Uterus (tissue), 4 donors: Measurements from ENCODE around the gene MVP. TPM values are rescaled to one million over a fixed set of nuclear protein-coding genes. Genes with fewer than 3 reads are reported as not detected.
A peak's percentile ranks its signal among the peaks of the same experiment; 100 is the strongest.
"Not testable (repeated sequence)": the region's sequence is repeated elsewhere in the genome, so short reads cannot be mapped to it uniquely, and the experiment has no call there.

Experiments used
- DNase-seq, 2 donors: peaks; one replicate each; pipeline ENCODE4 v3.0.0-alpha.2; 2019 to 2020
- H3K27ac ChIP-seq, 2 donors: fragments of 200-600 bp; sonication (generic); 1 replicate in 1 of 2; 2 replicates in 1 of 2; pipeline ENCODE4 v1.5.1; 2016 to 2018
- H3K27me3 ChIP-seq, 2 donors: fragments of 200-600 bp; sonication (generic); one replicate each; pipeline ENCODE4 v1.5.1; 2018 to 2019; ENCODE audit warnings: control low read depth in 1 of 2
- H3K36me3 ChIP-seq, 2 donors: fragments of 200-600 bp; sonication (generic); one replicate each; pipeline ENCODE4 v1.5.1; 2019; ENCODE audit warnings: control low read depth in 1 of 2
- H3K4me1 ChIP-seq, 2 donors: fragments of 200-600 bp; sonication (generic); one replicate each; pipeline ENCODE4 v1.5.1; 2018 to 2019; ENCODE audit warnings: control low read depth in 1 of 2
- H3K4me3 ChIP-seq, 2 donors: fragments of 200-600 bp; sonication (generic); 1 replicate in 1 of 2; 2 replicates in 1 of 2; pipeline ENCODE4 v1.5.1; 2018 to 2019; ENCODE audit warnings: mild to moderate bottlenecking in 1 of 2
- H3K9me3 ChIP-seq, 2 donors: fragments of 200-600 bp; sonication (generic); one replicate each; pipeline ENCODE4 v1.5.1; 2019; ENCODE audit warnings: control low read depth in 1 of 2
- CTCF ChIP-seq, 4 experiments: fragments of 200-600 bp in 2 of 4; fragments of 450-650 bp in 2 of 4; sonication (generic) in 2 of 4; IDR thresholded peaks; one replicate each; pipeline ENCODE4 v1.5.1; 2016 to 2019; ENCODE audit warnings: antibody characterized with exemption in 4 of 4, mild to moderate bottlenecking in 2 of 4, moderate library complexity in 1 of 4
- POLR2A ChIP-seq, 2 donors: fragments of 450-650 bp; IDR thresholded peaks; one replicate each; pipeline ENCODE4 v1.6.1; 2016; ENCODE audit warnings: antibody characterized with exemption in 2 of 2, mild to moderate bottlenecking in 1 of 2, moderate library complexity in 1 of 2
- intact Hi-C: fragments of 100-400 bp; cut with DNase I; formaldehyde crosslinking; loops from one replicate; pipeline ENCODE4 v1.15.1; 2023; ENCODE audit warnings: low total_unique reads
- total RNA-seq, 4 donors: library from RNA; depleted of rRNA in 3 of 4; stranded (reverse); fragments of >200 nt in 3 of 4; gene quantifications; one replicate each; pipeline versions ENCODE4 v1.1.0 to v1.2.4, GENCODE V29; 2014 to 2023
- donor health status: DM: yes; HTN: yes; CAD: no.

The MVP gene
- total RNA-seq, 4 donors from 2014 or later, result 38.4 to 132 (median 67.4) TPM

- TF ChIP-seq CTCF (IDR thresholded peaks at IDR 0.05) (peak; percentile 73 to 92 (median 88)), POLR2A (IDR thresholded peaks at IDR 0.05) (peak; percentile 69 to 88)
- peak; percentile 99 for DNase-seq
- peaks cover 0 to 8% of the 10 kb centered on the region in 2 donors for H3K4me1 ChIP-seq
- peak within 1 kb of the TSS; percentile 59 to 61 for H3K4me3 ChIP-seq
- no peaks in the 10 kb centered on the region for H3K9me3 ChIP-seq
- intact Hi-C loops, result no loop called here
- H3K27me3 ChIP-seq, result no peaks in the 10 kb centered on the region
- peak within 1 kb of the TSS; percentile 81 to 86 for H3K27ac ChIP-seq
- H3K36me3 ChIP-seq, result no peaks in the 10 kb centered on the region
Measured at GRCh38 chr16:29790183-29790948, 29.9 kb upstream of the MVP start, which contains the start of gene KIF22. Gene KIF22, plus strand, starts transcription at chr16:29790751. Its CDS starts 9 bp downstream, at chr16:29790760.

GRCh38 chr16:29790949-29791844 lies 29.1 kb upstream of the MVP start:
- H3K4me1 ChIP-seq, result peaks cover 0 to 8% of the 10 kb centered on the region in 2 donors
- peak overlapping the region; percentile 59 to 61 for H3K4me3 ChIP-seq
- H3K9me3 ChIP-seq, result no peaks in the 10 kb centered on the region
- H3K27ac ChIP-seq, result peak overlapping the region in 1 of 2 donors; percentile 45
- no peaks in the 10 kb centered on the region for H3K27me3 ChIP-seq
- intact Hi-C loops, result no loop called here
- TF ChIP-seq CTCF (IDR thresholded peaks at IDR 0.05), result no peak
- TF ChIP-seq POLR2A (IDR thresholded peaks at IDR 0.05), result no peak
- DNase-seq, result no peak
- no peaks in the 10 kb centered on the region for H3K36me3 ChIP-seq

GRCh38 chr16:29791845-29792807 lies 28.1 kb upstream of the MVP start:
- peaks cover 0 to 8% of the 10 kb centered on the region in 2 donors for H3K4me1 ChIP-seq
- no peak overlapping the region for H3K27ac ChIP-seq
- H3K27me3 ChIP-seq, result no peaks in the 10 kb centered on the region
- H3K4me3 ChIP-seq, result no peak overlapping the region
- H3K36me3 ChIP-seq, result no peaks in the 10 kb centered on the region
- intact Hi-C loops, result no loop called here
- no peaks in the 10 kb centered on the region for H3K9me3 ChIP-seq
- DNase-seq, result no peak
- TF ChIP-seq CTCF (IDR thresholded peaks at IDR 0.05), result no peak

GRCh38 chr16:29793153-29793552 lies 27.1 kb upstream of the MVP start:
- DNase-seq, intact Hi-C loops, H3K9me3 ChIP-seq, H3K36me3 ChIP-seq, H3K4me3 ChIP-seq, H3K27ac ChIP-seq, H3K27me3 ChIP-seq, H3K4me1 ChIP-seq: not testable (repeated sequence)

- no peaks in the 10 kb centered on the region for H3K9me3 ChIP-seq
- intact Hi-C loops, result no loop called here
- H3K36me3 ChIP-seq, result no peaks in the 10 kb centered on the region
- no peak overlapping the region for H3K4me3 ChIP-seq
- H3K27ac ChIP-seq, result no peak overlapping the region
- TF ChIP-seq POLR2A (IDR thresholded peaks at IDR 0.05) (no peak), CTCF (IDR thresholded peaks at IDR 0.05) (no peak)
- no peaks in the 10 kb centered on the region for H3K27me3 ChIP-seq
- no peak for DNase-seq
- peaks cover 0 to 8% of the 10 kb centered on the region in 2 donors for H3K4me1 ChIP-seq
Measured at GRCh38 chr16:29794231-29794710, 26.0 kb upstream of the MVP start.
